Transverse colon (tissue), 4 donors: ENCODE results near the gene KLK5. TPM values are rescaled to one million over a fixed set of nuclear protein-coding genes. Genes with fewer than 3 reads are reported as not detected.

ENCODE experiments used
- DNase-seq: peaks from one replicate; pipeline ENCODE4 v3.0.0-alpha.2; 2019
- H3K27ac ChIP-seq, 4 donors: fragments of 200-600 bp; sonication (generic); 2 replicates each; pipeline ENCODE4 v1.5.1; 2016 to 2018; ENCODE audit warnings: inconsistent platforms in 4 of 4
- H3K27me3 ChIP-seq: fragments of 200-600 bp; sonication (generic); 2 replicates; pipeline ENCODE4 v1.5.1; 2017; ENCODE audit warnings: inconsistent platforms
- H3K36me3 ChIP-seq, 4 donors: fragments of 200-600 bp; sonication (generic); 2 replicates each; pipeline ENCODE4 v1.5.1; 2017 to 2019; ENCODE audit warnings: inconsistent platforms in 4 of 4
- H3K4me1 ChIP-seq, 4 donors: fragments of 200-600 bp; sonication (generic); 2 replicates each; pipeline ENCODE4 v1.5.1; 2017 to 2020; ENCODE audit warnings: inconsistent platforms in 4 of 4
- H3K4me3 ChIP-seq, 4 donors: fragments of 200-600 bp; sonication (generic); 1 replicate in 1 of 4; 2 replicates in 3 of 4; pipeline versions ENCODE4 v1.5.1 to v1.6.1; 2017 to 2019; ENCODE audit warnings: inconsistent platforms in 4 of 4
- H3K9me3 ChIP-seq, 2 donors: fragments of 200-600 bp; sonication (generic); 2 replicates each; pipeline ENCODE4 v1.5.1; 2017 to 2019; ENCODE audit warnings: inconsistent platforms in 2 of 2
- CTCF ChIP-seq, 5 experiments: fragments of 200-600 bp in 3 of 5; fragments of 450-650 bp in 2 of 5; sonication (generic) in 3 of 5; IDR thresholded peaks; 1 replicate in 2 of 5; 2 replicates in 3 of 5; pipeline ENCODE4 v1.5.1; 2016 to 2017; ENCODE audit warnings: antibody characterized with exemption in 5 of 5, inconsistent platforms in 3 of 5, mild to moderate bottlenecking in 2 of 5, moderate library complexity in 1 of 5
- EP300 ChIP-seq: sonication (generic); formaldehyde crosslinking; IDR thresholded peaks from one replicate; pipeline ENCODE4 v1.6.1; 2017; ENCODE audit warnings: antibody characterized with exemption, low read depth
- POLR2A ChIP-seq: fragments of 450-650 bp; IDR thresholded peaks from one replicate; pipeline ENCODE4 v1.6.1; 2016; ENCODE audit warnings: antibody characterized with exemption, mild to moderate bottlenecking, moderate library complexity
- POLR2AphosphoS5 ChIP-seq, 3 donors: sonication (generic); formaldehyde crosslinking; IDR thresholded peaks; one replicate each; pipeline ENCODE4 v1.6.1; 2016; ENCODE audit warnings: antibody characterized with exemption in 3 of 3
- WGBS, 2 donors: methylation state at CpG; one replicate each; pipeline ENCODE4 v1.1.5; 2018; ENCODE audit warnings: low coverage in 1 of 2; 5-methylcytosine and 5-hydroxymethylcytosine counted together
- in situ Hi-C, 4 donors: fragments of 200-750 bp; cut with MboI; loops; one replicate each; pipeline versions ENCODE4 v1.15.0 to v1.15.1; 2017; ENCODE audit warnings: low sequenced_read_pairs in 3 of 4, low pct_ligation_motif_present in 1 of 4, low pct_unique_long_range_greater_than_20kb in 1 of 4
- intact Hi-C: fragments of 100-400 bp; cut with DNase I; formaldehyde crosslinking; loops from one replicate; pipeline ENCODE4 v1.15.1; 2023; ENCODE audit warnings: low total_unique reads
- total RNA-seq, 4 donors: library from RNA; depleted of rRNA; stranded (reverse); fragments of >200 nt; gene quantifications; one replicate each; pipeline ENCODE4 v1.1.0, GENCODE V29; 2016

KLK5 gene
- total RNA-seq, 4 donors from 2014 or later = not detected

DNA sequence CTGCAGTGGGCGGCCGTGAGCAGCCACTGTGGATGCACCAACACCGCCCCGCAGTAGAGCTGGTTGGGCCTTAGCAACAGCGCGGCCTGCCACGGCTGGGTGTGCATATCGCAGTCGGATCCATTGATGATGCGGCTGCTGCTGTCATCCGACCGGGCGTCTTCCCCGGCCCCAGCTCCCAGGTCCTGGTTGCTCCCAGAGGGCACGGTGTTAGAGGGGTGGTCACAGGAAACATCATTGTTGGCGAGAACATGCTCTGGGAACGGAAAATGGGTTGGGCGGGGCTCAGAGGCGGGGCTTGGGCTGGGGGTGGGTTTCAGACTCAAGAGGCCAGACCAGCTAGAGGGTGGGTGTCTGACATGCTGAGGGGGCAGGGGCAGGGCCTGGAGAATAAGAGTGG, 3.0 kb downstream of the KLK5 start:
- Histone ChIP-seq H3K9me3 (no peaks in the 10 kb centered on the region), H3K4me3 (no peak overlapping the region), H3K36me3 (no peaks in the 10 kb centered on the region), H3K4me1 (no peaks in the 10 kb centered on the region), H3K27me3 (peaks cover 6% of the 10 kb centered on the region), H3K27ac (no peak overlapping the region)
- TF ChIP-seq CTCF (IDR thresholded peaks at IDR 0.05) (no peak), EP300 (no peak), POLR2A (no peak), POLR2AphosphoS5 (IDR thresholded peaks at IDR 0.05) (no peak)
- 61 to 84% methylated on average over 4 to 19 of the region's 19 CpGs for WGBS, 2 donors
- in situ Hi-C loops = no loop called here
- DNase-seq = no peak
- intact Hi-C loops = no loop called here

GRCh38 chr19:50947123-50947522, 5.7 kb downstream of the KLK5 start:
- TF ChIP-seq POLR2AphosphoS5 (IDR thresholded peaks at IDR 0.05) = no peak
- no peak for DNase-seq
- Histone ChIP-seq H3K4me1 (no peaks in the 10 kb centered on the region), H3K27ac (no peak overlapping the region), H3K36me3 (no peaks in the 10 kb centered on the region), H3K27me3 (peaks cover 6% of the 10 kb centered on the region), H3K9me3 (no peaks in the 10 kb centered on the region), H3K4me3 (no peak overlapping the region)
- intact Hi-C loops = no loop called here
- in situ Hi-C loops = no loop called here
- 78 to 79% methylated on average over 4 of the region's 4 CpGs for WGBS, 2 donors

DNA sequence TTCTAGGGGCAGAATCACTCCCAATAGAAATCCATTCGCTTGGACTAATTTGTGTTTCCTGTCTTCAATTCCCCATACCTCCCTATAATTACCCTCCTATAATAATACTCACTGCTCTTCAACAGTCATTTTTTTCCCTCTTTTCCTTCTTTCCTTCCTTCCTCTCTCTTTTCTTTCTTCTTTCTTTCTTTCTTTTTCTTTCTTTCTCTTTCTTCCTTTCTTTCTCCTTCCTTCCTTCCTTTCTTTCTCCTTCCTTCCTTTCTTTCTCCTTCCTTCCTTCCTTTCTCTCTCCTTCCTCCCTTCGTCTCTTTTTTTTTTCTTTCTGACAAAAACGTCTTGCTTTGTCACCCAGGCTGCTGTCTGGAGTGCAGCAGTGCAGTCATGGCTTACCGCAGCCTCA, 8.0 kb downstream of the KLK5 start:
- no peak for TF ChIP-seq CTCF (IDR thresholded peaks at IDR 0.05)
- no peak for TF ChIP-seq POLR2AphosphoS5 (IDR thresholded peaks at IDR 0.05)
- TF ChIP-seq POLR2A = no peak
- no peak for TF ChIP-seq EP300
- no peak for DNase-seq
- H3K36me3 ChIP-seq = no peaks in the 10 kb centered on the region
- H3K4me3 ChIP-seq = no peak overlapping the region
- 66 to 69% methylated on average over 4 of the region's 4 CpGs for WGBS, 2 donors
- peaks cover 1% of the 10 kb centered on the region for H3K27me3 ChIP-seq
- H3K27ac ChIP-seq = no peak overlapping the region
- in situ Hi-C loops = no loop called here
- intact Hi-C loops = no loop called here
- no peaks in the 10 kb centered on the region for H3K4me1 ChIP-seq
- H3K9me3 ChIP-seq = no peaks in the 10 kb centered on the region

- no peaks in the 10 kb centered on the region for H3K36me3 ChIP-seq
- in situ Hi-C loops = no loop called here
- no peak overlapping the region for H3K27ac ChIP-seq
- H3K9me3 ChIP-seq = no peaks in the 10 kb centered on the region
- intact Hi-C loops = no loop called here
- no peak overlapping the region for H3K4me3 ChIP-seq
- DNase-seq = no peak
- TF ChIP-seq POLR2AphosphoS5 (IDR thresholded peaks at IDR 0.05) = no peak
- no peak for TF ChIP-seq POLR2A
- no peak for TF ChIP-seq EP300
- TF ChIP-seq CTCF (IDR thresholded peaks at IDR 0.05) = no peak
- 68 to 88% methylated on average over 3 to 10 of the region's 10 CpGs for WGBS, 2 donors
- peaks cover 10% of the 10 kb centered on the region for H3K27me3 ChIP-seq
- no peaks in the 10 kb centered on the region for H3K4me1 ChIP-seq
Observed at GRCh38 chr19:50943074-50943828, 9.6 kb downstream of the KLK5 start.

DNA sequence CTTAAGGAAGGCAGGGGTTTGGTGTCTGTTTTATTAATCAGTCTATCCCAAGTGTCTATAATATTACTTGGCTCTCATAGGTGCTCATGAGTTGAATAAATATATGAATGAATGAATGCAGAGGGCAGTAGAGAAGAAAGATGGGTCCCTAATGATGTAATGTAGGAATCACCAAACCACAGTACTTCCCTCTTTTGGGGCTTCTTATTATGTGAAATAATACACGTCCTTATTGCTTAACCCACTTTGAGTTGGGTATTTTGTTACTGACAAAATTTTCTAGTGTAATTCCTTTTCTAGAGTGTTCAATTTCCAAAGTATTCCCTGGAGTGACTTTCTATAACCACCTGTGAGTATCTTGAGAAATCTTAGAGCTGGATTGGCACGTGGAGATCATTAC, 13.2 kb downstream of the KLK5 start:
- Histone ChIP-seq H3K9me3 (no peaks in the 10 kb centered on the region), H3K4me1 (no peaks in the 10 kb centered on the region), H3K36me3 (no peaks in the 10 kb centered on the region), H3K4me3 (no peak overlapping the region), H3K27ac (no peak overlapping the region), H3K27me3 (peaks cover 10% of the 10 kb centered on the region)
- in situ Hi-C loops (no loop called here), intact Hi-C loops (no loop called here)
- TF ChIP-seq POLR2AphosphoS5 (IDR thresholded peaks at IDR 0.05) (no peak), CTCF (IDR thresholded peaks at IDR 0.05) (no peak)
- 65 to 82% methylated on average over 2 of the region's 2 CpGs for WGBS, 2 donors
- DNase-seq = no peak
